Esophagus squamous epithelium (tissue), 4 donors: ENCODE measurements around the gene AIFM2.

Experiments used
- CTCF ChIP-seq, 6 experiments: fragments of 450-650 bp in 4 of 6; fragments of 200-600 bp in 2 of 6; sonication (generic) in 2 of 6; IDR thresholded peaks; one replicate each; pipeline ENCODE4 v1.5.1; 2016 to 2019; ENCODE audit warnings: antibody characterized with exemption in 6 of 6, mild to moderate bottlenecking in 4 of 6, moderate library complexity in 4 of 6
- POLR2A ChIP-seq, 4 donors: fragments of 450-650 bp; IDR thresholded peaks; one replicate each; pipeline ENCODE4 v1.6.1; 2017; ENCODE audit warnings: antibody characterized with exemption in 4 of 4, mild to moderate bottlenecking in 4 of 4, moderate library complexity in 3 of 4

GRCh38 chr10:70137135-70137534 is 4.5 kb upstream of the AIFM2 start:
- TF ChIP-seq POLR2A (IDR thresholded peaks at IDR 0.05) (no peak), CTCF (IDR thresholded peaks at IDR 0.05) (no peak)
